DOHH2 (cell line): ENCODE data around the gene POU2F2.
"Not testable (repeated sequence)": the region's sequence is repeated elsewhere in the genome, so short reads cannot be mapped to it uniquely, and the experiment has no call there.

Experiments
- H3F3A ChIP-seq: fragments of 200-600 bp; sonication (generic), shearing (Covaris generic); 2 replicates; pipeline ENCODE4 v1.6.0; 2016; ENCODE audit warnings: antibody characterized with exemption, mild to moderate bottlenecking; ENCODE audit not compliant: control insufficient read depth, insufficient read depth
- H3K27ac ChIP-seq: fragments of 200-600 bp; sonication (generic); 2 replicates; pipeline ENCODE4 v1.5.1; 2014; ENCODE audit warnings: low read depth, mild to moderate bottlenecking, low read length, moderate library complexity
- H3K27me3 ChIP-seq: fragments of 200-600 bp; sonication (generic); 2 replicates; pipeline ENCODE4 v1.6.1; 2014; ENCODE audit warnings: mild to moderate bottlenecking, low read length, mixed read lengths; ENCODE audit not compliant: control insufficient read depth
- H3K36me3 ChIP-seq: fragments of 200-600 bp; sonication (generic); 2 replicates; pipeline ENCODE4 v1.6.1; 2014; ENCODE audit warnings: mild to moderate bottlenecking, low read length, moderate library complexity, mixed read lengths; ENCODE audit not compliant: control insufficient read depth
- H3K4me1 ChIP-seq: fragments of 200-600 bp; sonication (generic); 2 replicates; pipeline ENCODE4 v1.6.1; 2014; ENCODE audit warnings: mild to moderate bottlenecking, low read length, mixed read lengths; ENCODE audit not compliant: control insufficient read depth
- H3K4me2 ChIP-seq: fragments of 200-600 bp; sonication (generic); 2 replicates; pipeline ENCODE4 v1.6.0; 2014; ENCODE audit warnings: mild to moderate bottlenecking, low read length, moderate library complexity
- H3K4me3 ChIP-seq: fragments of 200-600 bp; sonication (generic); 2 replicates; pipeline ENCODE4 v1.5.1; 2014; ENCODE audit warnings: mild to moderate bottlenecking, low read length, mixed read lengths
- H3K79me2 ChIP-seq: fragments of 200-600 bp; sonication (generic); 2 replicates; pipeline ENCODE4 v1.6.1; 2014; ENCODE audit warnings: mild to moderate bottlenecking, low read length, mixed read lengths; ENCODE audit not compliant: control insufficient read depth
- H3K9me2 ChIP-seq: fragments of 200-600 bp; sonication (generic); replicated peaks from 2 replicates; pipeline ENCODE4 v1.6.1; 2014; ENCODE audit warnings: mild to moderate bottlenecking, low read length, mixed read lengths; ENCODE audit not compliant: control insufficient read depth
- H3K9me3 ChIP-seq: fragments of 200-600 bp; sonication (generic); 2 replicates; pipeline ENCODE4 v1.6.1; 2014; ENCODE audit warnings: antibody characterized with exemption, low read length, mixed read lengths; ENCODE audit not compliant: control insufficient read depth, insufficient read depth
- H4K20me1 ChIP-seq: fragments of 200-600 bp; sonication (generic); 2 replicates; pipeline ENCODE4 v1.6.0; 2014; ENCODE audit warnings: low read depth, mild to moderate bottlenecking, antibody characterized with exemption, low read length, moderate library complexity; ENCODE audit not compliant: control insufficient read depth, insufficient read depth
- EZH2phosphoT487 ChIP-seq: fragments of 200-600 bp; sonication (generic); IDR thresholded peaks from 2 replicates; pipeline ENCODE4 v1.6.1; 2017; ENCODE audit warnings: borderline replicate concordance, mild to moderate bottlenecking, antibody characterized with exemption, low read length, moderate library complexity, mixed read lengths
- TF ChIP-seq, protein P1 (sequence below): fragments of 200-600 bp; sonication (generic); IDR thresholded peaks from one replicate; pipeline ENCODE4 v1.5.1; 2014; ENCODE audit warnings: antibody characterized with exemption, mild to moderate bottlenecking, low read depth, low read length; ENCODE audit not compliant: poor library complexity, severe bottlenecking

POU2F2 gene

DNA sequence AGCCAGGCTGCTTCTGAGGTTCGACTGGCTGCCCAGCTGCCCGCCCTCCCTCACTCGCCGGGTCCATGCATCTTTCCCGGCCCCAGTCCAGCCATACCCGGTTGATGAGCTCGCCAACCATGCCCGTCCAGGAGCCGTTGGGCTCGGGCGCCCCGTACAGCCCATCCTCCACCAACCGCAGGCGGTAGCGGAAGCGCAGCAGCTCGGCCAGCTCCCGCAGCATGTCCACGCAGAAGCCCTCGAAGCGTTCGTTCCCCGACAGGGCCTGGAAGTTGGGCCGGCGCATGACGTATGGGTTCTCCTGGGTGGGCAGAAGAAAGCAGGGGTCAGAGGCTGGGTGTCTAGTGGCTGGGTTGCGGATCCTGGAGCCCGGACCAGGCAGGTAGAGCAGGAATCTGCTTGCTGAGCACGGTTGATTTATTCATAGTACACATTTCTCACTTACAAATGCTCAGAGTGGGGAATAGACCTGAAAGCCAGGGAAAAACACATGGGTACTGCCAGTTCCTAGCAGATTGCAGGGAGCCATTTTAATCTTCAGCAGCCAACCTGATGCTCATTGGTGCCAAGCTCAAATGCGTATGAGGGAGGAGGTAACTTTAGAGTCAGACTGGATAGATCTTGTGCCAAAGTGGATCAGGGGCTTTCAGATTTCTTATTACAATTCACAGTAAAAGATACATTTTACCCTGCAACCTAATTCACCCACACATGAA lies 89.6 kb downstream of the POU2F2 start:
- H3K4me2 ChIP-seq = no peak overlapping the region
- H3K9me2 ChIP-seq = no peaks in the 10 kb centered on the region
- H3K4me3 ChIP-seq = no peak overlapping the region
- H3F3A ChIP-seq = no peaks in the 10 kb centered on the region
- no peak overlapping the region for H3K27ac ChIP-seq
- H3K9me3 ChIP-seq = no peaks in the 10 kb centered on the region
- no peaks in the 10 kb centered on the region for H3K4me1 ChIP-seq
- no peaks in the 10 kb centered on the region for H4K20me1 ChIP-seq
- H3K79me2 ChIP-seq = no peaks in the 10 kb centered on the region
- no peaks in the 10 kb centered on the region for H3K36me3 ChIP-seq
- no peak for TF ChIP-seq EZH2phosphoT487
- TF ChIP-seq, protein P1, sequence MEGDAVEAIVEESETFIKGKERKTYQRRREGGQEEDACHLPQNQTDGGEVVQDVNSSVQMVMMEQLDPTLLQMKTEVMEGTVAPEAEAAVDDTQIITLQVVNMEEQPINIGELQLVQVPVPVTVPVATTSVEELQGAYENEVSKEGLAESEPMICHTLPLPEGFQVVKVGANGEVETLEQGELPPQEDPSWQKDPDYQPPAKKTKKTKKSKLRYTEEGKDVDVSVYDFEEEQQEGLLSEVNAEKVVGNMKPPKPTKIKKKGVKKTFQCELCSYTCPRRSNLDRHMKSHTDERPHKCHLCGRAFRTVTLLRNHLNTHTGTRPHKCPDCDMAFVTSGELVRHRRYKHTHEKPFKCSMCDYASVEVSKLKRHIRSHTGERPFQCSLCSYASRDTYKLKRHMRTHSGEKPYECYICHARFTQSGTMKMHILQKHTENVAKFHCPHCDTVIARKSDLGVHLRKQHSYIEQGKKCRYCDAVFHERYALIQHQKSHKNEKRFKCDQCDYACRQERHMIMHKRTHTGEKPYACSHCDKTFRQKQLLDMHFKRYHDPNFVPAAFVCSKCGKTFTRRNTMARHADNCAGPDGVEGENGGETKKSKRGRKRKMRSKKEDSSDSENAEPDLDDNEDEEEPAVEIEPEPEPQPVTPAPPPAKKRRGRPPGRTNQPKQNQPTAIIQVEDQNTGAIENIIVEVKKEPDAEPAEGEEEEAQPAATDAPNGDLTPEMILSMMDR = no peak
- H3K27me3 ChIP-seq = peaks cover 9% of the 10 kb centered on the region; the same call in 1 of the 2 replicates

DNA sequence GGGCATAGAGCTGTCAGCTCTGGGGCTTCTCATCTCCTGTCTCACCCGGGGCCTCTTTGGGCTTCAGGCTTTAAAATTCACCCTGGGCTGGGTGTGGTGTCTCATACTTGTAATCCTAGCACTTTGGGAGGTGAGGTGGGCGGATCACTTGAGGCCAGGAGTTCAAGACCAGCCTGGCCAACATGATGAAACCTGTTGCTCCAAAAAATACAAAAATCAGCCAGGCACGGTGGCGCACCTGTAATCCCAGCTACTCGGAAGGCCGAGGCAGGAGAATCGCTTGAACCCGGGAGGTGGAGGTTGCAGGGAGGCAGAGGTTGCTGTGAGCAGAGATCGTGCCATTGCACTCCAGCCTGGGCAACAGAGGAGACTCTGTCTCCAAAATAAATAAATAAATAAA lies 91.8 kb downstream of the POU2F2 start:
- H3K36me3 ChIP-seq = not testable (repeated sequence)

DNA sequence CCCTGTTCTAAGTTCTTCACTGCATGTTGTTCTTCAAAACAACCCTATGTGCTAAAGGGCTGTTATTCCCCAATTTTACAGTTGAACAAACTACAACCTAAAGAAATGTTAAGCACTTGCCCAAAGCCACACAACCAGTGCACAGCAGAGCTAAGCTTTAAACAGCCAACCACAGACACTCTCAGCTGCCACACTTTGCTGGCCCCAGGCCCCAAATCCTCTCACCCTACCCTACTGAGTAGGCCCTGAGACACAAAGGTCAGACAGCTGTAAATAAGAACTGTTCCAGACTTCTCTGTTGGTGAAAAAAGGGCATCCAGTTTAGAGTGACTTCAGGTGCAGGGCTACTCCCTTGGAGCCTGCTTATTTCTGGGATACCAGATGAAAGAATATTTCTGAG lies 92.2 kb downstream of the POU2F2 start:
- H3K27ac ChIP-seq = no peak overlapping the region
- H3K79me2 ChIP-seq = no peaks in the 10 kb centered on the region
- H3K4me3 ChIP-seq = no peak overlapping the region
- H3K4me1 ChIP-seq = peaks cover 1% of the 10 kb centered on the region; the same call in 1 of the 2 replicates
- H3K9me3 ChIP-seq = no peaks in the 10 kb centered on the region
- H3F3A ChIP-seq = no peaks in the 10 kb centered on the region
- no peaks in the 10 kb centered on the region for H3K9me2 ChIP-seq
- no peaks in the 10 kb centered on the region for H4K20me1 ChIP-seq
- H3K27me3 ChIP-seq = no peaks in the 10 kb centered on the region
- no peak overlapping the region for H3K4me2 ChIP-seq
- H3K36me3 ChIP-seq = no peaks in the 10 kb centered on the region
- no peak for TF ChIP-seq EZH2phosphoT487
- TF ChIP-seq, protein P1 = no peak

More for the DNA sequence above, 91.8 kb downstream of the POU2F2 start:
- not testable (repeated sequence) for H3K79me2 ChIP-seq, H3K4me1 ChIP-seq, H3K27ac ChIP-seq, H3K9me3 ChIP-seq, H4K20me1 ChIP-seq, H3F3A ChIP-seq, H3K9me2 ChIP-seq, H3K4me3 ChIP-seq, H3K27me3 ChIP-seq, H3K4me2 ChIP-seq

DNA sequence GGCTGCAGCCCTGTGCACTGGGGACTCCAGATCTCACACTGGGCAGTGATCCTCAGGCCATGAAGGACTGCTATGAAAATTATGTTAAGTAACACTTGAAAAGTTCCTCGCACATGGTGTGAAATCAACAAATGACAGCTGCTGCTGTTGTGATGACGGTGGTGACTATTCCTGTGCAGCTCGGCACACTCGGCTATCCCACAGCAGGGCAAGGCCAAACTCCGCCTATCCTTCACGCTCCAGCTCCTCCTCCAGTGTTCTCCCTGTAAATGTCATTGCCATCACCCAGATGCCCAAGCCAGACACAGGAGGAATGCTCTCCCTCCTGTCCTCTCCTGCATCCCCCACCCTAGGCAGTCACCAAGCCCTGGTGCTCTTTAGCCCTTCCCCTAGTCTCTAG lies 93.6 kb downstream of the POU2F2 start:
- no peaks in the 10 kb centered on the region for H3K27me3 ChIP-seq
- no peak for TF ChIP-seq EZH2phosphoT487
- TF ChIP-seq, protein P1 = no peak
- H3F3A ChIP-seq = no peaks in the 10 kb centered on the region
- H3K36me3 ChIP-seq = no peaks in the 10 kb centered on the region
- no peak overlapping the region for H3K4me2 ChIP-seq
- H3K4me3 ChIP-seq = no peak overlapping the region
- H4K20me1 ChIP-seq = no peaks in the 10 kb centered on the region
- H3K9me3 ChIP-seq = no peaks in the 10 kb centered on the region
- H3K9me2 ChIP-seq = no peaks in the 10 kb centered on the region
- no peaks in the 10 kb centered on the region for H3K79me2 ChIP-seq
- H3K4me1 ChIP-seq = peaks cover 8% of the 10 kb centered on the region
- no peak overlapping the region for H3K27ac ChIP-seq
